ENCODE data around the gene PJVK. TPM values are rescaled to one million over a fixed set of nuclear protein-coding genes. Genes with fewer than 3 reads are reported as not detected.
"Not testable (repeated sequence)": the region's sequence is repeated elsewhere in the genome, so short reads cannot be mapped to it uniquely, and the experiment has no call there.

Gene PJVK
- total and polyA plus RNA-seq, 2 experiments from 2014 or later = 3.9 to 4.6 TPM

- H3K79me2 ChIP-seq = no peaks in the 10 kb centered on the region
- H4K20me1 ChIP-seq (ENCODE audit: insufficient read depth, poor library complexity, severe bottlenecking) = no peaks in the 10 kb centered on the region
- TF ChIP-seq EZH2phosphoT487 (IDR thresholded peaks at IDR 0.05; ENCODE audit: low read depth, severe bottlenecking, unreplicated experiment) (no peak), EZH2 (IDR thresholded peaks at IDR 0.05; ENCODE audit: borderline replicate concordance) (no peak), CTCF (IDR thresholded peaks at IDR 0.05; ENCODE audit: poor library complexity) (no peak)
- no peaks in the 10 kb centered on the region for H3K4me1 ChIP-seq (ENCODE audit: insufficient read depth)
- H3K36me3 ChIP-seq (replicated peaks; ENCODE audit: insufficient read depth, low read depth) = no peaks in the 10 kb centered on the region
- no peak overlapping the region for H3K4me3 ChIP-seq
- H3K27ac ChIP-seq = no peak overlapping the region
- WGBS (ENCODE audit: low lambda C conversion rate, missing lambda C conversion rate) = 86% methylated on average over 11 of the region's 11 CpGs
- no peaks in the 10 kb centered on the region for H3K27me3 ChIP-seq
- DNase-seq (ENCODE audit: low spot score) = no peak
- no peak overlapping the region for H3K4me2 ChIP-seq
- H3K9me2 ChIP-seq (replicated peaks; ENCODE audit: insufficient read depth) = no peaks in the 10 kb centered on the region
- no peaks in the 10 kb centered on the region for H3K9me3 ChIP-seq (ENCODE audit: low read depth)
- H2AFZ ChIP-seq = no peak overlapping the region
Measured at GRCh38 chr2:178457390-178457886, 6.3 kb downstream of the PJVK start.

- H3K27me3 ChIP-seq = no peaks in the 10 kb centered on the region
- no peaks in the 10 kb centered on the region for H3K9me3 ChIP-seq (ENCODE audit: low read depth)
- DNase-seq (ENCODE audit: low spot score) = no peak
- H3K36me3 ChIP-seq (replicated peaks; ENCODE audit: insufficient read depth, low read depth) = no peaks in the 10 kb centered on the region
- 80% methylated on average over 7 of the region's 7 CpGs for WGBS (ENCODE audit: low lambda C conversion rate, missing lambda C conversion rate)
- H3K9me2 ChIP-seq (replicated peaks; ENCODE audit: insufficient read depth) = no peaks in the 10 kb centered on the region
- no peak overlapping the region for H3K27ac ChIP-seq
- no peak overlapping the region for H3K4me3 ChIP-seq
- no peak overlapping the region for H2AFZ ChIP-seq
- TF ChIP-seq EZH2 (IDR thresholded peaks at IDR 0.05; ENCODE audit: borderline replicate concordance) (no peak), EZH2phosphoT487 (IDR thresholded peaks at IDR 0.05; ENCODE audit: low read depth, severe bottlenecking, unreplicated experiment) (no peak), CTCF (IDR thresholded peaks at IDR 0.05; ENCODE audit: poor library complexity) (no peak)
- peaks cover 10% of the 10 kb centered on the region for H3K79me2 ChIP-seq
- no peaks in the 10 kb centered on the region for H4K20me1 ChIP-seq (ENCODE audit: insufficient read depth, poor library complexity, severe bottlenecking)
- no peak overlapping the region for H3K4me2 ChIP-seq
- H3K4me1 ChIP-seq (ENCODE audit: insufficient read depth) = no peaks in the 10 kb centered on the region
Measured at GRCh38 chr2:178469219-178469849, 18.2 kb downstream of the PJVK start.

GRCh38 chr2:178471313-178471712, 20.1 kb downstream of the PJVK start:
- not testable (repeated sequence) for H2AFZ ChIP-seq; H3K9me2 ChIP-seq (replicated peaks; ENCODE audit: insufficient read depth); H3K36me3 ChIP-seq (replicated peaks; ENCODE audit: insufficient read depth, low read depth); H3K27me3 ChIP-seq; H3K4me1 ChIP-seq (ENCODE audit: insufficient read depth); H3K4me3 ChIP-seq; DNase-seq (ENCODE audit: low spot score); H4K20me1 ChIP-seq (ENCODE audit: insufficient read depth, poor library complexity, severe bottlenecking); H3K4me2 ChIP-seq; H3K9me3 ChIP-seq (ENCODE audit: low read depth); H3K27ac ChIP-seq
- WGBS (ENCODE audit: low lambda C conversion rate, missing lambda C conversion rate) = 98% methylated on average over 5 of the region's 5 CpGs
- H3K79me2 ChIP-seq = peaks cover 24% of the 10 kb centered on the region

- H3K27ac ChIP-seq = no peak overlapping the region
- no peaks in the 10 kb centered on the region for H3K36me3 ChIP-seq (replicated peaks; ENCODE audit: insufficient read depth, low read depth)
- no peaks in the 10 kb centered on the region for H3K9me2 ChIP-seq (replicated peaks; ENCODE audit: insufficient read depth)
- no peaks in the 10 kb centered on the region for H3K4me1 ChIP-seq (ENCODE audit: insufficient read depth)
- TF ChIP-seq EZH2phosphoT487 (IDR thresholded peaks at IDR 0.05; ENCODE audit: low read depth, severe bottlenecking, unreplicated experiment) (no peak), CTCF (IDR thresholded peaks at IDR 0.05; ENCODE audit: poor library complexity) (no peak), EZH2 (IDR thresholded peaks at IDR 0.05; ENCODE audit: borderline replicate concordance) (no peak)
- no peak overlapping the region for H3K4me2 ChIP-seq
- no peaks in the 10 kb centered on the region for H3K9me3 ChIP-seq (ENCODE audit: low read depth)
- DNase-seq (ENCODE audit: low spot score) = no peak
- H3K27me3 ChIP-seq = no peaks in the 10 kb centered on the region
- no peak overlapping the region for H3K4me3 ChIP-seq
- H4K20me1 ChIP-seq (ENCODE audit: insufficient read depth, poor library complexity, severe bottlenecking) = no peaks in the 10 kb centered on the region
- WGBS (ENCODE audit: low lambda C conversion rate, missing lambda C conversion rate) = 91% methylated on average over 2 of the region's 2 CpGs
- H2AFZ ChIP-seq = no peak overlapping the region
- H3K79me2 ChIP-seq = peaks cover 38% of the 10 kb centered on the region
Measured at GRCh38 chr2:178473373-178473772, 22.2 kb downstream of the PJVK start.

Measured in hepatocyte (in vitro differentiated cells).